Activated naive CD4-positive, alpha-beta T cell treated with anti-CD3 and anti-CD28 coated beads, Interleukin-2, amount 50 U/mL, for 72 hours (primary cell): Measurements from ENCODE around the gene XPO6. TPM values are rescaled to one million over a fixed set of nuclear protein-coding genes. Genes with fewer than 3 reads are reported as not detected.

Source experiments
- ATAC-seq, 2 donors: fragments of 150-1000 bp; cut with Tn5 transposase; 2 replicates each; pipeline ENCODE4 v1.10.0; 2021; ENCODE audit warnings: mild to moderate bottlenecking in 2 of 2, moderate library complexity in 2 of 2
- DNase-seq, 2 donors: peaks; one replicate each; pipeline ENCODE4 v3.0.0; 2021 to 2022; ENCODE audit warnings: low spot score in 2 of 2
- H3K27ac Mint-ChIP-seq, 2 donors: one replicate each; pipeline ENCODE4 v1.8.0; 2022; ENCODE audit warnings: mild to moderate bottlenecking in 2 of 2, mixed read lengths in 2 of 2
- H3K36me3 Mint-ChIP-seq, 2 donors: one replicate each; pipeline ENCODE4 v1.8.0; 2022; ENCODE audit warnings: mixed read lengths in 2 of 2
- H3K9me3 Mint-ChIP-seq, 2 donors: one replicate each; pipeline ENCODE4 v1.8.0; 2022; ENCODE audit warnings: mixed read lengths in 2 of 2
- total RNA-seq, 2 donors: library from RNA; stranded (reverse); gene quantifications; one replicate each; pipeline ENCODE4 v1.2.3, GENCODE V29; 2022

XPO6 gene
- total RNA-seq, 2 donors from 2014 or later: 204 to 278 TPM

DNA sequence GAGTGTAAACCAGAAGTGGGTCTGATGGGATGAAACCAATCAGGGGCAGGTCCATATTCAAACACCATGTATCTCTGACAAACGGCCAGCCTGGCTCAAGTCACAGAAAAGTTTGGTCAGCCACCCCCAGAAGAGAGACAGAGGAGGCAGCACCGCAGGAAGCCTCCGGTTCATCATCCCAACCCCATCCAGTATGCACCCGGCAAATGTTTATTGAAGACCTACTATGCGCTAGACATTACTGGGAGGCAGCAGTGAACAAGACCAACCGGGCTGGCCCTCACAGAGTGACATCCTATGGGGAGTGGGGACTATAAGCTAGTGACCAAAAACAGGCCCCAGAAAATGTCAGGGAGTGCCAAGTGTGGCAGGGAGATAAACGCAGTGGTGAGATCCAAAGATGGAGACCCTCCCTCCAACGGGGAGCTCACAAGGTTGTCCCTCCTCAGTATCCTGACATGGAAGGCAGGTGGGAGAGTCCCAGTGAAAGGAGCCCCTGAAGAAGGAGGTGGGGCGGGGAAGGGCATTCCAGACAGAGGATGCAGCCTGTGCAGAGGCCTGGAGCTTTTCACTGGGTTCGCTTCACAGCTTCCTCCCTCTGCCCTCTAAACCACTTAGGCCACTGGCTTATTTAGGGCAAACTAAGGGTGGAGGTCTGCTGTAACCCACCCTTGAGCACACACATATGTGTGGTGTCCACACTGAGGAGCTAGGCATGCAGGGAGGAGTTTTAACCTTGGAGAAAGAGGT, 150.2 kb downstream of the XPO6 start:
- Mint-ChIP-seq H3K36me3 (no peaks in the 10 kb centered on the region), H3K27ac (no peak overlapping the region), H3K9me3 (no peaks in the 10 kb centered on the region)
- DNase-seq (no peak), ATAC-seq (no peak)

DNA sequence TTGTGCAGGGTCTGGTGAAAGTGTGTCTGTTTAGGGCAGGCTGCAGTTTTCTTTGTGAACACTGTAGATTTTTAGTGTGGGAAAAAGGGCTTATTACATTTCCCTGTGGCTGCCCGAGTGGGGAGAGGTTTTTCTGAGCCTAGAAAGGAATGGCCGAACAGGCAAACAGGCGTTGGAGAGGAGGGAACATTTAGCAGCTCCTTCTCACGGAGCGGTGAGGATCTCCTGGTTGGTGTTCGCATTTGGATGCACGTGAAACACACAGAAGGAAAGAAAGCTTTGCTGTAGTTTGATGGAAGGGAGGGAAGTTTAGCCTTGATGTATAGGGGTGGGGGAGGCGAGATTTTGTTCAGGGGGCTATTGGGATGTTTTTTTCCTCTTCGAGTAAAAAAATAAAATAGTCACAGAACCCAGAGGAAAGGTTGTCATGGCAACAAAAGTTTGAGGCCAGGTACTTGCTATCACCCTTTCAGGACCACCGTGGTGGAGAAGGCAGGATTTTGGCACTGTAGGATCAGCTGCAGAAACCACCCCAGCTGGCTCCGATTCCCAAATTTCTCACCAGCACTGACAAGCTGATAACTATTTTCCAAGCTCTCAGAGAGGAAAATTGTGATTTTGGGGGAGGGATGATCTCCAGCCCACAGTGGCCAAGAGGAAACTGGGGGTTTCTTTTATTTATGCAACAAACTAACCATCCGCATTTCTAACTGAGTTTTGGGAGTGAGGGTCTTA, 151.8 kb downstream of the XPO6 start:
- H3K9me3 Mint-ChIP-seq: no peaks in the 10 kb centered on the region
- no peak for DNase-seq

DNA sequence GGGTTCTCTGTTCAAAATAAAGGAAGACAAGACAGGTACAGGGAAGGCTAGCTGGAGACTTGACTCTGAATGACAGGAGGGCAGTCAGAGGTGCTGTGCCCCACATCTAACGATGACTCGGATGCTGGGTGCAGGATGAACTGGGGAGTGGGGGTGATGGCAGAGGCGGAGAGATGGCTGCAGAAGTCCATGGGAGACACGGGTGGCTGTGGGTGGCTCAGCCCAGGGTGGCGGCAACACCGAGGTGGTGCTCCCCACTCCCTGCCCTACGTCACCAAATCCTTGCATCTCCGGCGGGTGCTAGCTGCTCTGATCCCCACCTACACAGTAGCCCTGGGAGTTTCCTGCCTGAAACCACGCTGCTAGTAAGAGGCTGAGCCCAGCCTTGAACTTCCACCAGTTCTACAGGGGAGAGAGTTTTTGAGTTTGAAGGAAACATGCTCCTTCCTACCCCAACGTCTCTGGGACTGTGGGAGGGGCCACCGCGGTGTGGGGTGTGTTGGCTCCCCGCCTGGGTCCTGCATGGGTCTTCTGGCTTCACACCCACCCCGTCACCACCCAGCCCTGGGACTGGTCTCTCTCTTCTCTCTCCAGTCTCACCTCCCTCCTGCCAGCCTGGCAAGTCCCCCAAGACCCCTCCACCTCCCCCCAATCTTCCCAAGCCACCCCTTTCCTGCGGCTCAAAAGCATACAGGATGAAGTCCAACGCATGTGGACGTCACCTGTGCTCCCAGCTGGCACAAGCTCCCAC, 152.8 kb downstream of the XPO6 start:
- Mint-ChIP-seq H3K9me3 (no peaks in the 10 kb centered on the region), H3K27ac (no peak overlapping the region), H3K36me3 (no peaks in the 10 kb centered on the region)
- no peak for DNase-seq
- ATAC-seq: peak in 1 of 2 donors; percentile 25

More for the DNA sequence above, 151.8 kb downstream of the XPO6 start:
- ATAC-seq: no peak
- Mint-ChIP-seq H3K27ac (no peak overlapping the region), H3K36me3 (no peaks in the 10 kb centered on the region)

DNA sequence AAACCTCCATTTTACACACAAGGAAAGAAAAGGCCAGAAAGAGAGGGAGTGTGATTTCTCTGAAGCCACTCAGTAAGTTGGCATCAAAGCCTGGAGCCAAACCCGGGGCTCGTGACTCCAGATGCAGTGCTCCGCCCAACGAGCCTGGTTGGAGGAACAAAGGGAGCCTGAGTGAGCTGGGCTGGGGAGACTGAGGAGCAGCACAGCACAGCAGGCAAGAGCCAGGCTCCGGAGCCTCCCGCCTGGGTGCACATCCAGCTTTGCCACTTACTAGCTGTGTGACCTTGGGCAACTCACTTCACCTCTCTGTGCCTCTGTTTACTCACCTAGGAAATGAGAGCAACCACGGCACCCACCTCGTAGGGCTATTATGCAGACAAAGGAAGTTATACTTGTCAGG, 153.8 kb downstream of the XPO6 start:
- Mint-ChIP-seq H3K27ac (no peak overlapping the region), H3K36me3 (no peaks in the 10 kb centered on the region), H3K9me3 (no peaks in the 10 kb centered on the region)
- no peak for ATAC-seq
- DNase-seq: no peak

DNA sequence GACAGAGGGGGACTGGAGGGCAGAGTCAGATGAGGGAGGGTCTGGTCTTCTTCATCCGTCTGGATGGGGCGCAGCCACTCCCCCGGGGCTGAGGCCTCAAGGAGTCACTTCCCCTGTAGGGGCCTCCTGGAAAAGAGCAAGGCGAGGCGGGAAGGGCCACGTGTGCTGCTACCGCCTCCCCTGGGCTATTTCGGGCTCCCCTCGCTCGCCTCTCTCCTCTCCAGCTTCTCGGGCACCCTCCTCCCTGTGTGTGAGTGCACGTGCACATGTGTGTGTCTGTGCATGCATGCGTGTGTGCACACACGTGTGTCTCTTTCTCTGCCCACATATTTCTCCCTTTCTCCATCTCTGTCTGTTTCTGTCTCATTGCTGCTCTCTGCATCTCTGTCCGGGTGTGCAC, 158.3 kb downstream of the XPO6 start:
- Mint-ChIP-seq H3K27ac (no peak overlapping the region), H3K36me3 (peaks cover 5 to 6% of the 10 kb centered on the region in 2 donors), H3K9me3 (peaks cover 0 to 5% of the 10 kb centered on the region in 2 donors)
- DNase-seq (no peak), ATAC-seq (no peak)

DNA sequence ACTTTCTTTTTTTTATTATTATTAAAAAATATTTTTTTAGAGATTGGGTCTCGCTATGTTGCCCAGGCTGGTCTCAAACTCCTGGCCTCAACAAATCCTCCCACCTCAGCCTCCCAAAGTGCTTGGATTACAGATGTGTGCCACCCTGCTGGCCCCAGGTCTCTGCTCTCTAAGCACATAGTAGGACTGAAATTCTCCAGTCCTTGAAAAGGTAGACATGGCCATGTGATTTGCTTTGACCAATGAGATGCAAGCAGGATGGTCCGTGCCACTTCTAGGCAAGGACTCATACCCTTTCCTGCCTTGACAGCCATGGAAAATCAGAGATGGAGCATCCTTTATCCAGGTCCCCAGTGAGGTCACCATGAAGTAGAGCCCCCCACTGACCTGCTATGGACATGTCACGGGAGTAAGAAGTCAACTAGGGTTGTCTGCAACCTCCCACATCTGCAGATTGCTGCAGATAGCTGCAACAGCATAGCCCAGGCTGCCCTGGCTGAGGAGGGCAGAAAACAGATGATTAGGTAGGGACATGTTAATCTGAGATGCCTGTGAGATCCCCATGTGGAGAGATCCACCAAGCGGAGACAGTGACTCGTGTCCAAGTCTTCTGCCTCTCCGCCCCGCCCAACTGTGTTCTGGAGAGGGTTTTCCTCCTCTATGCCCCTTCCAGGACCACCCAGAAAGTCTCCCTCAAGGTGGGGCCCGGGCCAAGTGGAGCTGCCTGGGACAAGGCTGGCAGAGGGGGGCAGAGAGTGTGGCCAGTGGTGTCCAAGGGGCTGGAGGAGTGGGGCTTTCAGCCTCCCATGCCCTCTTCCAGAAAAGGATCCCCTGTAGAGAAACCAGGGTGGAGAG, 159.3 kb downstream of the XPO6 start:
- no peak for ATAC-seq
- Mint-ChIP-seq H3K9me3 (peaks cover 0 to 7% of the 10 kb centered on the region in 2 donors), H3K27ac (no peak overlapping the region), H3K36me3 (peaks cover 5 to 6% of the 10 kb centered on the region in 2 donors)
- no peak for DNase-seq

DNA sequence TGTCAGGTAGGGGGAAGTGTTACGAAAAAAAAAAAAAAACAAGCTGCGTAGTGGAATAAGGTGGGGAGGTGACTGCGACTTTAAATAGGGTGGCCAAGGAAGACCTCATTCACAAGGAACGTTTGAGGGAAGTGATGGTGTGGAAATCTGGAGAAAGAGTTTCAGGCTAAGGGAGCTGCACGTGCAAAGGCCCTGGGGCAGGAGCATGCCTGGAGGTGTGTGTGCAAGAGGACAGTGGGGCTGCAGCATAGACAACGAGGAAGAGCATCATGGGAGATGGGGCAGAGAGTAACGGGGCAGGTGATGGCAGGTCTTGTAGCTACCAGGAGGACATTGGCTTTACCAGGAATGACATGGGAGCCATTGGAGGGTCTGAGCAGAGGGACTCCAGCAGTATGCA, 160.3 kb downstream of the XPO6 start:
- no peak for ATAC-seq
- DNase-seq: no peak
- Mint-ChIP-seq H3K27ac (no peak overlapping the region), H3K36me3 (peaks cover 6 to 10% of the 10 kb centered on the region in 2 donors), H3K9me3 (peaks cover 4 to 15% of the 10 kb centered on the region in 2 donors)

Other genes starting within 250 kb of the XPO6 start
- gene GSG1L, start 148.3 kb downstream of the XPO6 start, total RNA-seq: under 1 TPM in 1 of 2 donors, not detected in 1; 0.52 TPM
- gene SBK1, start 80.6 kb upstream of the XPO6 start, total RNA-seq: 1 to 10 TPM; 2.0 to 4.2 TPM
- gene NPIPB6, start 151.5 kb upstream of the XPO6 start, total RNA-seq: 1 to 10 TPM; 2.3 to 5.2 TPM
- gene EIF3CL, start 191.9 kb upstream of the XPO6 start, total RNA-seq: 10 to 100 TPM; 22.0 to 37.6 TPM